Measurements from ENCODE around the gene UVSSA.

GRCh38 chr4:1411436-1412375, 64.7 kb downstream of the UVSSA start:
- TF ChIP-seq CTCF (IDR thresholded peaks at IDR 0.05) (no peak), POLR2A (IDR thresholded peaks at IDR 0.05) (no peak), EP300 (IDR thresholded peaks at IDR 0.05) (no peak), POLR2AphosphoS5 (IDR thresholded peaks at IDR 0.05) (no peak)

Measured in stomach (tissue), 4 donors.